NB4 (cell line): ENCODE results near the gene MTM1.

Experiments
- CTCF ChIP-seq: IDR thresholded peaks from one replicate; pipeline ENCODE4 v1.5.1; 2012; ENCODE audit warnings: low read depth, low read length
- MAX ChIP-seq: IDR thresholded peaks from 2 replicates; pipeline ENCODE4 v1.6.1; 2011; ENCODE audit warnings: low read depth, low read length
- POLR2A ChIP-seq: IDR thresholded peaks from 2 replicates; pipeline ENCODE4 v1.6.1; 2011; ENCODE audit warnings: mild to moderate bottlenecking; ENCODE audit not compliant: insufficient read length; ENCODE audit errors: extremely low read depth

GRCh38 chrX:150527108-150527507 is 41.3 kb upstream of the MTM1 start:
- no peak for TF ChIP-seq CTCF
- no peak for TF ChIP-seq POLR2A
- no peak for TF ChIP-seq MAX
